Heart right ventricle (tissue), 16 donors: ENCODE results near the gene MAP3K15. TPM values are rescaled to one million over a fixed set of nuclear protein-coding genes. Genes with fewer than 3 reads are reported as not detected.
A peak's percentile ranks its signal among the peaks of the same experiment; 100 is the strongest.

Source experiments
- ATAC-seq, 8 donors: fragments of 200-7000 bp; cut with Tn5 transposase; one replicate each; pipeline ENCODE4 v1.9.1; 2020; ENCODE audit warnings: mild to moderate bottlenecking in 8 of 8, moderate library complexity in 8 of 8, moderate number of reproducible peaks in 1 of 8
- DNase-seq, 2 donors: peaks; one replicate each; pipeline ENCODE4 v3.0.0-alpha.2; 2020
- H3K27ac ChIP-seq, 10 donors: fragments of 200-600 bp; sonication (generic) in 2 of 10; one replicate each; pipeline versions ENCODE4 v1.5.0 to v1.8.0; 2020 to 2022; ENCODE audit warnings: mild to moderate bottlenecking in 3 of 10
- H3K27me3 ChIP-seq, 7 donors: fragments of 200-600 bp; one replicate each; pipeline ENCODE4 v1.8.0; 2021 to 2022; ENCODE audit warnings: mild to moderate bottlenecking in 2 of 7
- H3K36me3 ChIP-seq, 9 donors: fragments of 200-600 bp; sonication (generic) in 1 of 9; one replicate each; pipeline versions ENCODE4 v1.5.0 to v1.8.0; 2020 to 2022; ENCODE audit warnings: mild to moderate bottlenecking in 2 of 9
- H3K4me1 ChIP-seq, 9 donors: fragments of 200-600 bp; sonication (generic) in 1 of 9; one replicate each; pipeline versions ENCODE4 v1.5.0 to v1.8.0; 2020 to 2022; ENCODE audit warnings: mild to moderate bottlenecking in 4 of 9
- H3K4me3 ChIP-seq, 10 donors: fragments of 200-600 bp; sonication (generic) in 2 of 10; one replicate each; pipeline versions ENCODE4 v1.5.0 to v1.8.0; 2020 to 2022; ENCODE audit warnings: mild to moderate bottlenecking in 7 of 10, moderate library complexity in 2 of 10
- H3K9me3 ChIP-seq, 11 donors: fragments of 200-600 bp in 10 of 11; sonication (generic) in 2 of 11; one replicate each; pipeline versions ENCODE4 v1.5.0 to v1.8.0; 2013 to 2022; ENCODE audit warnings: mild to moderate bottlenecking in 2 of 11, control low read depth in 1 of 11, moderate library complexity in 1 of 11
- CTCF ChIP-seq, 9 donors: fragments of 200-600 bp; sonication (generic) in 2 of 9; IDR thresholded peaks; one replicate each; pipeline versions ENCODE4 v1.5.0 to v1.8.0; 2021 to 2022; ENCODE audit warnings: antibody characterized with exemption in 9 of 9, mild to moderate bottlenecking in 5 of 9, moderate library complexity in 1 of 9
- WGBS, 2 donors: extraction: QIAGEN DNeasy Blood & Tissue Kit; methylation state at CpG; one replicate each; pipeline ENCODE4 v1.1.7; 2013; ENCODE audit warnings: inconsistent platforms in 1 of 2; 5-methylcytosine and 5-hydroxymethylcytosine counted together
- intact Hi-C, 10 donors: fragments of 100-400 bp; cut with DNase I; formaldehyde crosslinking; loops; one replicate each; pipeline versions ENCODE4 v1.11.1 to v1.14.2; 2022
- polyA plus RNA-seq, 2 donors: library from polyadenylated mRNA; stranded (reverse); fragments of 200-250 nt; gene quantifications; one replicate each; pipeline ENCODE4 v1.2.3, GENCODE V29; 2013
- total RNA-seq, 10 donors: library from RNA; stranded (reverse); fragmentation: NEBNext Ultra II Directional in 3 of 10; extraction: Animal tissue kit (Norgen Biotek cat#: 25700) in 3 of 10; gene quantifications; one replicate each; pipeline versions ENCODE4 v1.2.1 to v1.2.4, GENCODE V29; 2021 to 2023
- donor health status: Arrhythmogenic right ventricular cardiomyopathy.
- donor health status: ischemic (EF 13 %, LVEDD 7.1; RV severe dilation, severe dysfunction).
- donor health status: healthy with polysubstance abuse.
- donor health status: DM: no; HTN: yes; CAD: no.
- donor health status: DM: no; HTN: no; CAD: no.
- donor health status: ischemic (EF 25% LVEDD 6.9; RV normal size, moderate dysfunction).
- donor health status: ischemic (EF 25% LVEDD 5.7; RV mildly dilated, moderate dysfunction).
- donor health status: healthy.
- donor health status: DM: yes; HTN: yes; CAD: no.
- donor health status: Ischemic cardiomyopathy.
- donor health status: ischemic (EF 35%, LVEDD 5.7; RV mildly dilated, moderate dysfunction).
- donor health status: nonischemic (EF 11% LVEDD 7.7; RV severe dilation, severe dysfunction).
- donor health status: DM: yes; HTN: yes; CAD: no.
- donor health status: PGD.
- donor health status: ischemic (EF 29% LVEDD 5.4; RV normal size, mild dysfunction).
- donor health status: nonischemic (EF 23%, LVEDD 6.1; RV moderate dilation, normal function).

Gene MAP3K15
- total and polyA plus RNA-seq, 12 donors = 0.13 to 0.23 (median 0.22) TPM; not detected in 9

GRCh38 chrX:19555683-19556082 is 40.4 kb upstream of the MAP3K15 start:
- ATAC-seq (no peak), DNase-seq (no peak)
- Histone ChIP-seq H3K36me3 (peaks cover 0 to 15% (median 0%) of the 10 kb centered on the region in 9 donors), H3K27me3 (peaks cover 0 to 9% (median 0%) of the 10 kb centered on the region in 7 donors), H3K4me1 (no peaks in the 10 kb centered on the region), H3K9me3 (no peaks in the 10 kb centered on the region), H3K4me3 (no peak overlapping the region), H3K27ac (no peak overlapping the region)
- WGBS, 2 donors = 76 to 91% methylated on average over 5 of the region's 5 CpGs
- intact Hi-C loops = no loop called here
- no peak for TF ChIP-seq CTCF (IDR thresholded peaks at IDR 0.05)

GRCh38 chrX:19555236-19555635 is 39.9 kb upstream of the MAP3K15 start:
- no peak for TF ChIP-seq CTCF (IDR thresholded peaks at IDR 0.05)
- no peaks in the 10 kb centered on the region for H3K9me3 ChIP-seq
- H3K4me3 ChIP-seq = no peak overlapping the region
- peaks cover 0 to 9% (median 0%) of the 10 kb centered on the region in 7 donors for H3K27me3 ChIP-seq
- H3K4me1 ChIP-seq = no peaks in the 10 kb centered on the region
- H3K36me3 ChIP-seq = peaks cover 0 to 12% (median 0%) of the 10 kb centered on the region in 9 donors
- no peak for ATAC-seq
- no peak for DNase-seq
- intact Hi-C loops = no loop called here
- H3K27ac ChIP-seq = no peak overlapping the region
- WGBS, 2 donors = 85 to 91% methylated on average over 5 of the region's 5 CpGs

- no peak for TF ChIP-seq CTCF (IDR thresholded peaks at IDR 0.05)
- DNase-seq = no peak
Observed at GRCh38 chrX:19554786-19555185, 39.5 kb upstream of the MAP3K15 start.

GRCh38 chrX:19552793-19553192 is 37.5 kb upstream of the MAP3K15 start:
- Histone ChIP-seq H3K27me3 (peaks cover 0 to 9% (median 0%) of the 10 kb centered on the region in 7 donors), H3K9me3 (no peaks in the 10 kb centered on the region), H3K27ac (no peak overlapping the region), H3K36me3 (peaks cover 0 to 32% (median 0%) of the 10 kb centered on the region in 9 donors), H3K4me3 (no peak overlapping the region), H3K4me1 (no peaks in the 10 kb centered on the region)
- TF ChIP-seq CTCF (IDR thresholded peaks at IDR 0.05) = no peak
- DNase-seq (no peak), ATAC-seq (peak in 1 of 8 donors; percentile 53)
- intact Hi-C loops = no loop called here
- 57 to 70% methylated on average over 6 of the region's 6 CpGs for whole genome bisulfite sequencing, 2 donors

More at GRCh38 chrX:19554786-19555185, 39.5 kb upstream of the MAP3K15 start:
- Histone ChIP-seq H3K27ac (no peak overlapping the region), H3K4me3 (no peak overlapping the region), H3K4me1 (no peaks in the 10 kb centered on the region), H3K9me3 (no peaks in the 10 kb centered on the region), H3K36me3 (peaks cover 0 to 15% (median 0%) of the 10 kb centered on the region in 9 donors), H3K27me3 (peaks cover 0 to 9% (median 0%) of the 10 kb centered on the region in 7 donors)
- intact Hi-C loops = no loop called here
- no peak for ATAC-seq
- WGBS, 2 donors = 87 to 91% methylated on average over 3 of the region's 3 CpGs
